WTC11 (cell line): ENCODE results near the gene IL2RA.

ENCODE experiments used
- JUN ChIP-seq: sonication (generic); formaldehyde crosslinking; IDR thresholded peaks from 2 replicates; pipeline ENCODE4 v1.8.0; 2023; ENCODE audit warnings: mild to moderate bottlenecking, missing genetic modification reagents
- SMAD3 ChIP-seq: sonication (generic); formaldehyde crosslinking; IDR thresholded peaks from 2 replicates; pipeline ENCODE4 v1.8.0; 2022; ENCODE audit warnings: missing genetic modification reagents, mild to moderate bottlenecking, borderline replicate concordance
- TEAD4 ChIP-seq: sonication (generic); formaldehyde crosslinking; IDR thresholded peaks from 2 replicates; pipeline ENCODE4 v1.8.0; 2022; ENCODE audit warnings: mild to moderate bottlenecking, missing genetic modification reagents
- ZNF121 ChIP-seq: sonication (generic); formaldehyde crosslinking; IDR thresholded peaks from 2 replicates; pipeline ENCODE4 v1.8.0; 2023; ENCODE audit warnings: missing genetic modification reagents
- TF ChIP-seq, protein P1 (sequence below): fragments of 200-600 bp; IDR thresholded peaks from 2 replicates; pipeline ENCODE4 v1.8.0; 2022; ENCODE audit warnings: antibody characterized with exemption
- TF ChIP-seq, protein P2 (sequence below): sonication (generic); formaldehyde crosslinking; IDR thresholded peaks from 2 replicates; pipeline ENCODE4 v1.8.0; 2022; ENCODE audit warnings: mild to moderate bottlenecking, missing genetic modification reagents
- TF ChIP-seq, protein P3 (sequence below): sonication (generic); formaldehyde crosslinking; conservative IDR thresholded peaks from 2 replicates; pipeline ENCODE4 v1.8.1; 2023; ENCODE audit warnings: mild to moderate bottlenecking, low read depth, missing genetic modification reagents, moderate library complexity
- TF ChIP-seq, protein P4 (sequence below): sonication (generic); formaldehyde crosslinking; IDR thresholded peaks from 2 replicates; pipeline ENCODE4 v1.8.1; 2022; ENCODE audit warnings: low read depth, mild to moderate bottlenecking, moderate library complexity, missing genetic modification reagents, borderline replicate concordance
- TF ChIP-seq, protein P5 (sequence below): sonication (generic); formaldehyde crosslinking; IDR thresholded peaks from 2 replicates; pipeline ENCODE4 v1.8.1; 2023; ENCODE audit warnings: mild to moderate bottlenecking, missing genetic modification reagents, moderate library complexity
- TF ChIP-seq, protein P6 (sequence below): sonication (generic); formaldehyde crosslinking; IDR thresholded peaks from 2 replicates; pipeline ENCODE4 v1.8.1; 2023; ENCODE audit warnings: mild to moderate bottlenecking, missing genetic modification reagents, moderate library complexity
- TF ChIP-seq, protein P7 (sequence below): sonication (generic); formaldehyde crosslinking; IDR thresholded peaks from 2 replicates; pipeline ENCODE4 v1.8.1; 2023; ENCODE audit warnings: mild to moderate bottlenecking, moderate library complexity, missing genetic modification reagents
- TF ChIP-seq, protein P8 (sequence below): fragments of 250-450 bp; sonication (Bioruptor Pico); conservative IDR thresholded peaks from 2 replicates; pipeline ENCODE4 v1.9.0; 2021; ENCODE audit warnings: mild to moderate bottlenecking

DNA sequence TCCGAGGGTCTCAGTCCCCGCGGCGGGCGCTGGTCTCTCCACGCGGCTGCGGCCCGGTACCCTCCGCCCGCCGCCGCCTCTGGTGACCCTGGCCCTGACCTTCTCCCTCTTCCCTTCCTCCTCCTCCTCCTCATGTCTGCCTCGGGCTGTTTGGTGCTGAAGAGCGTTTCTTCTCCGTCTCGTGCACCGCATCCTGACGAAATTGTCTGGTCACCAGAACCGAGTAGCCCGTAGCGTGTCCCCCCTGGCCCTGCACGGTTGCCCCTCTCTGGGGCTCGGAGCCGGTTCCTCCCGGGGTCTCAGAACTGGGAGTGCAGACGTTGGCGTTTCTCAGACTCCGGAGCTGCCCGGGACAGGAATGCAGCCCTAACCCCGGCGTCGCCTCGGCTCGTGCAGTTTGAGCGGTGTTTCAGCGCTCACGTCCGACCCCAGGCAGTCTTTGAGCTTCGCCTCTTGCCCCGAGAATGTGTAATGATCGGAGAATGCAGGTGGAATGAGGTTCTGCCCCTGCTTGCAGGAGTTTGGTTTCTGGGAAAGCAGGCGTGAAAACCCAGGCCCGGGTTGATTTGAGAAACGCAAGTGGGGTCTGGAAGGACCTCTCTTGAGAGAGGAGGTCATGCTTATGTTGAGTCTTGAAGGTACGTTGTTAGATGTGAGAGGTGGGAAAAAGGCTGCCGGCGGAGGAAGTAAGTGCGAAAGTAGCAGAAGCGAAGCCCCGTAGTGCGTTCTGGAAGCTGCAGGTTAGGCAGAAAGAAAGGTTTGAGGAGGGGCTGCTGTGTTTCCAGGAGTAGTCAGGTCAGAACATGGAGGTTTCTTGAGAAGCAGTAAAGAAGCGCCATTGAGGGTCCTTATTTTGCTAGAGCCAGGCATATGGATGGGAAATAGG is 27.4 kb upstream of the IL2RA start:
- TF ChIP-seq SMAD3 (no peak), ZNF121 (CRISPR knock-in tag) (no peak), JUN (CRISPR knock-in tag) (no peak), TEAD4 (no peak)
- TF ChIP-seq, protein P1, sequence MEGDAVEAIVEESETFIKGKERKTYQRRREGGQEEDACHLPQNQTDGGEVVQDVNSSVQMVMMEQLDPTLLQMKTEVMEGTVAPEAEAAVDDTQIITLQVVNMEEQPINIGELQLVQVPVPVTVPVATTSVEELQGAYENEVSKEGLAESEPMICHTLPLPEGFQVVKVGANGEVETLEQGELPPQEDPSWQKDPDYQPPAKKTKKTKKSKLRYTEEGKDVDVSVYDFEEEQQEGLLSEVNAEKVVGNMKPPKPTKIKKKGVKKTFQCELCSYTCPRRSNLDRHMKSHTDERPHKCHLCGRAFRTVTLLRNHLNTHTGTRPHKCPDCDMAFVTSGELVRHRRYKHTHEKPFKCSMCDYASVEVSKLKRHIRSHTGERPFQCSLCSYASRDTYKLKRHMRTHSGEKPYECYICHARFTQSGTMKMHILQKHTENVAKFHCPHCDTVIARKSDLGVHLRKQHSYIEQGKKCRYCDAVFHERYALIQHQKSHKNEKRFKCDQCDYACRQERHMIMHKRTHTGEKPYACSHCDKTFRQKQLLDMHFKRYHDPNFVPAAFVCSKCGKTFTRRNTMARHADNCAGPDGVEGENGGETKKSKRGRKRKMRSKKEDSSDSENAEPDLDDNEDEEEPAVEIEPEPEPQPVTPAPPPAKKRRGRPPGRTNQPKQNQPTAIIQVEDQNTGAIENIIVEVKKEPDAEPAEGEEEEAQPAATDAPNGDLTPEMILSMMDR, result no peak
- TF ChIP-seq, protein P2, sequence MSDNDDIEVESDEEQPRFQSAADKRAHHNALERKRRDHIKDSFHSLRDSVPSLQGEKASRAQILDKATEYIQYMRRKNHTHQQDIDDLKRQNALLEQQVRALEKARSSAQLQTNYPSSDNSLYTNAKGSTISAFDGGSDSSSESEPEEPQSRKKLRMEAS (CRISPR knock-in tag), result peak; percentile 64; the same call in 1 of the 2 replicates
- TF ChIP-seq, protein P3, sequence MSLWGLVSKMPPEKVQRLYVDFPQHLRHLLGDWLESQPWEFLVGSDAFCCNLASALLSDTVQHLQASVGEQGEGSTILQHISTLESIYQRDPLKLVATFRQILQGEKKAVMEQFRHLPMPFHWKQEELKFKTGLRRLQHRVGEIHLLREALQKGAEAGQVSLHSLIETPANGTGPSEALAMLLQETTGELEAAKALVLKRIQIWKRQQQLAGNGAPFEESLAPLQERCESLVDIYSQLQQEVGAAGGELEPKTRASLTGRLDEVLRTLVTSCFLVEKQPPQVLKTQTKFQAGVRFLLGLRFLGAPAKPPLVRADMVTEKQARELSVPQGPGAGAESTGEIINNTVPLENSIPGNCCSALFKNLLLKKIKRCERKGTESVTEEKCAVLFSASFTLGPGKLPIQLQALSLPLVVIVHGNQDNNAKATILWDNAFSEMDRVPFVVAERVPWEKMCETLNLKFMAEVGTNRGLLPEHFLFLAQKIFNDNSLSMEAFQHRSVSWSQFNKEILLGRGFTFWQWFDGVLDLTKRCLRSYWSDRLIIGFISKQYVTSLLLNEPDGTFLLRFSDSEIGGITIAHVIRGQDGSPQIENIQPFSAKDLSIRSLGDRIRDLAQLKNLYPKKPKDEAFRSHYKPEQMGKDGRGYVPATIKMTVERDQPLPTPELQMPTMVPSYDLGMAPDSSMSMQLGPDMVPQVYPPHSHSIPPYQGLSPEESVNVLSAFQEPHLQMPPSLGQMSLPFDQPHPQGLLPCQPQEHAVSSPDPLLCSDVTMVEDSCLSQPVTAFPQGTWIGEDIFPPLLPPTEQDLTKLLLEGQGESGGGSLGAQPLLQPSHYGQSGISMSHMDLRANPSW (CRISPR knock-in tag), result no peak
- TF ChIP-seq, protein P4, sequence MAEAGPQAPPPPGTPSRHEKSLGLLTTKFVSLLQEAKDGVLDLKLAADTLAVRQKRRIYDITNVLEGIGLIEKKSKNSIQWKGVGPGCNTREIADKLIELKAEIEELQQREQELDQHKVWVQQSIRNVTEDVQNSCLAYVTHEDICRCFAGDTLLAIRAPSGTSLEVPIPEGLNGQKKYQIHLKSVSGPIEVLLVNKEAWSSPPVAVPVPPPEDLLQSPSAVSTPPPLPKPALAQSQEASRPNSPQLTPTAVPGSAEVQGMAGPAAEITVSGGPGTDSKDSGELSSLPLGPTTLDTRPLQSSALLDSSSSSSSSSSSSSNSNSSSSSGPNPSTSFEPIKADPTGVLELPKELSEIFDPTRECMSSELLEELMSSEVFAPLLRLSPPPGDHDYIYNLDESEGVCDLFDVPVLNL (CRISPR knock-in tag), result no peak
- TF ChIP-seq, protein P5, sequence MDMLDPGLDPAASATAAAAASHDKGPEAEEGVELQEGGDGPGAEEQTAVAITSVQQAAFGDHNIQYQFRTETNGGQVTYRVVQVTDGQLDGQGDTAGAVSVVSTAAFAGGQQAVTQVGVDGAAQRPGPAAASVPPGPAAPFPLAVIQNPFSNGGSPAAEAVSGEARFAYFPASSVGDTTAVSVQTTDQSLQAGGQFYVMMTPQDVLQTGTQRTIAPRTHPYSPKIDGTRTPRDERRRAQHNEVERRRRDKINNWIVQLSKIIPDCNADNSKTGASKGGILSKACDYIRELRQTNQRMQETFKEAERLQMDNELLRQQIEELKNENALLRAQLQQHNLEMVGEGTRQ, result no peak
- TF ChIP-seq, protein P6, sequence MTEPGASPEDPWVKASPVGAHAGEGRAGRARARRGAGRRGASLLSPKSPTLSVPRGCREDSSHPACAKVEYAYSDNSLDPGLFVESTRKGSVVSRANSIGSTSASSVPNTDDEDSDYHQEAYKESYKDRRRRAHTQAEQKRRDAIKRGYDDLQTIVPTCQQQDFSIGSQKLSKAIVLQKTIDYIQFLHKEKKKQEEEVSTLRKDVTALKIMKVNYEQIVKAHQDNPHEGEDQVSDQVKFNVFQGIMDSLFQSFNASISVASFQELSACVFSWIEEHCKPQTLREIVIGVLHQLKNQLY (CRISPR knock-in tag), result no peak
- TF ChIP-seq, protein P7, sequence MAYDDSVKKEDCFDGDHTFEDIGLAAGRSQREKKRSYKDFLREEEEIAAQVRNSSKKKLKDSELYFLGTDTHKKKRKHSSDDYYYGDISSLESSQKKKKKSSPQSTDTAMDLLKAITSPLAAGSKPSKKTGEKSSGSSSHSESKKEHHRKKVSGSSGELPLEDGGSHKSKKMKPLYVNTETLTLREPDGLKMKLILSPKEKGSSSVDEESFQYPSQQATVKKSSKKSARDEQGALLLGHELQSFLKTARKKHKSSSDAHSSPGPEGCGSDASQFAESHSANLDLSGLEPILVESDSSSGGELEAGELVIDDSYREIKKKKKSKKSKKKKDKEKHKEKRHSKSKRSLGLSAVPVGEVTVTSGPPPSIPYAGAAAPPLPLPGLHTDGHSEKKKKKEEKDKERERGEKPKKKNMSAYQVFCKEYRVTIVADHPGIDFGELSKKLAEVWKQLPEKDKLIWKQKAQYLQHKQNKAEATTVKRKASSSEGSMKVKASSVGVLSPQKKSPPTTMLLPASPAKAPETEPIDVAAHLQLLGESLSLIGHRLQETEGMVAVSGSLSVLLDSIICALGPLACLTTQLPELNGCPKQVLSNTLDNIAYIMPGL, result no peak
- TF ChIP-seq, protein P8, sequence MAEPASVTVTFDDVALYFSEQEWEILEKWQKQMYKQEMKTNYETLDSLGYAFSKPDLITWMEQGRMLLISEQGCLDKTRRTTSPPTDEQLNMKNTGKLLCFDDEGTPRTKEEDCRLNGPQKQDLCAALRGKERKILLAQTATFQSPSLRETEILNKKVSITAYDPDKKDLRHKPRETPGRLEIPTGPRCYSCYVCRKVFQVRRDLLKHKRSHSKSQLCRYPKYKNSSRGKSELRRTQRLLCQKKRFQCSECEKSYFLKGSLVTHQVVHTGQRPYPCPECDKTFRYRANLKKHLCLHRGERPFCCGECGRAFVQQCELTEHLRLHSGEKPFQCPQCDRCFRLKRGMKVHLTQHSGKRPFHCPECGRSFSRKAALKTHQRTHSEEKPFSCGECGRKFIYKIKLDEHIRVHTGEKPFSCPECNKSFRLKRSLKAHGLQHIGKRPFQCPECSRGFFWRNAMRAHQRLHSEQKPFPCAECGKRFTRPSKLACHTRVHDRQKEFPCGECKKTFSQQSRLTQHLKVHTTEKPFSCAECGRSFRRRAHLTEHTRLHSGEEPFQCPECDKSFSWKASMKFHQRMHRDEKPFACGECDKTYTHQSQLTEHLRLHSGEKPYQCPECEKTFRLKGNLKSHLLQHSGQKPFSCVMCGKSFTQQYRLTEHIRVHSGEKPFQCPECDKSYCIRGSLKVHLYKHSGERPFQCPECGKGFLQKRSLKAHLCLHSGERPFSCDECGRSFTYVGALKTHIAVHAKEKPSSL (CRISPR knock-in tag), result no peak
